ENCODE data around the gene FKBP10. TPM values are rescaled to one million over a fixed set of nuclear protein-coding genes. Genes with fewer than 3 reads are reported as not detected.
A peak's percentile ranks its signal among the peaks of the same experiment; 100 is the strongest.

FKBP10 gene
- total RNA-seq, 2 donors from 2014 or later: 10.3 to 12.8 TPM

DNA sequence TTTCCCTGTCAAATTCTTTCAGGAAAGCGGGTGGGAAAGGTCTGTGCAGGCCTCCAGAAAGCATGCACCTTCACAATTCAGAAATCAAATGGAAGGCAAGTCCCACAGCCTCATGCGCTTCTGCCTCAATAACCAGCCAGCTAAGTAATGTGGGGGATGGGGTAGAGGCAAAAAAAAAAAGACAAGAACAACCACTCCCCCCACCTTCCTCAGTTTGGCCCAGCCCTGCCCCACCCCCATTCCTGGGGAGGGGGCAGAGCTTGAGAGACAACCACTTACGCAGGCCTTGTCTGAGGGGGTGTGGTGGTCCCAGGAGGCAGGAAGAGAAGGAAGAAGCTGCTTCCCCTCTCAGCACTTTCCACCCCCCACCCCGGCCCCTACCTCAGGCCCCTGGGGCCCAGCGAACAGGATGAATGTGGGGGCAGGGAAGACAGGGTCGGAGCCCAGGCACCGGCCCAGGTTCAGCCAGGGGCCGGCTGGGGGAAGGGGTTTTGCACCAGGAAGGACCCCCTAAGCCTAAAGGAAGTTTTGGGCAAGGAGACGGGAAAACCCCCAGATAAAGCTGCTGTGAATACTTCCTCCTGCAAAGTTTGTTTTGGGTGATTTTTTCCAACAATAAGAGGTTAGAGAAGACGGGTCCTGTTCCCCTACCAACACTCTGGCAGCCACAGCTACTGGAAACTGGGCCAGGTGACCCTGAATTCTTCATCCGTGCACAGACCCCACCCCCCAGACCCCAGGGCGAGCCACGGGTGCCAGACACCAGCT is 27.5 kb upstream of the FKBP10 start:
- peak overlapping the region; percentile 92 for H3K27ac ChIP-seq
- peaks cover 3% of the 10 kb centered on the region for H3K4me1 ChIP-seq
- peak overlapping the region; percentile 92 to 93 for H3K9ac ChIP-seq (ENCODE audit: low read depth in 2 of 2, low read length in 2 of 2)
- H3K36me3 ChIP-seq: no peaks in the 10 kb centered on the region
- H3K9me3 ChIP-seq: no peaks in the 10 kb centered on the region
- intact Hi-C loops (cut with DNase I): no loop called here
- TF ChIP-seq, protein P1, sequence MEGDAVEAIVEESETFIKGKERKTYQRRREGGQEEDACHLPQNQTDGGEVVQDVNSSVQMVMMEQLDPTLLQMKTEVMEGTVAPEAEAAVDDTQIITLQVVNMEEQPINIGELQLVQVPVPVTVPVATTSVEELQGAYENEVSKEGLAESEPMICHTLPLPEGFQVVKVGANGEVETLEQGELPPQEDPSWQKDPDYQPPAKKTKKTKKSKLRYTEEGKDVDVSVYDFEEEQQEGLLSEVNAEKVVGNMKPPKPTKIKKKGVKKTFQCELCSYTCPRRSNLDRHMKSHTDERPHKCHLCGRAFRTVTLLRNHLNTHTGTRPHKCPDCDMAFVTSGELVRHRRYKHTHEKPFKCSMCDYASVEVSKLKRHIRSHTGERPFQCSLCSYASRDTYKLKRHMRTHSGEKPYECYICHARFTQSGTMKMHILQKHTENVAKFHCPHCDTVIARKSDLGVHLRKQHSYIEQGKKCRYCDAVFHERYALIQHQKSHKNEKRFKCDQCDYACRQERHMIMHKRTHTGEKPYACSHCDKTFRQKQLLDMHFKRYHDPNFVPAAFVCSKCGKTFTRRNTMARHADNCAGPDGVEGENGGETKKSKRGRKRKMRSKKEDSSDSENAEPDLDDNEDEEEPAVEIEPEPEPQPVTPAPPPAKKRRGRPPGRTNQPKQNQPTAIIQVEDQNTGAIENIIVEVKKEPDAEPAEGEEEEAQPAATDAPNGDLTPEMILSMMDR (IDR thresholded peaks at IDR 0.05): no peak
- DNase-seq: peak; percentile 45
- no peaks in the 10 kb centered on the region for H3K27me3 ChIP-seq
- H3K4me3 ChIP-seq: peak overlapping the region; percentile 70

DNA sequence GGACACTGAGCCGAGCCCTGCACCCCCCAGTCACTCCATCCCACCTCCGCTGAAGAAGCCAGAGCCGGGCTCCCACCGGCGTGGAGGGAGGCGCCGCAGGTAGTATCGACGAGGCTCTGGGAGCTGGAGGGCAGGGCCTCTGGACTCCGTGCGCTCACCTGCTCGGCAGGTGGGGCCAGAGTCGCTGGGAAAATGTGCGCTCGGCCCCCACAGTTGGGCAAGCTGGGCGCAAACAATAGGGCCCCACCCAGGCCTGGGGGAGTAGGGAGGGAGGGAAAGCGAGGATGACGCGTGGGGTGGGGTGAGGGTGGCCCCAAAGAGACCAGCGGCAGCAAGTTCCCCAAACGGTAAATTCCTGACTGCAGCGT is 27.0 kb upstream of the FKBP10 start:
- TF ChIP-seq, protein P1 (IDR thresholded peaks at IDR 0.05): no peak
- Histone ChIP-seq H3K9me3 (no peaks in the 10 kb centered on the region), H3K27ac (peak overlapping the region; percentile 92), H3K36me3 (no peaks in the 10 kb centered on the region), H3K4me1 (peaks cover 3% of the 10 kb centered on the region), H3K27me3 (no peaks in the 10 kb centered on the region), H3K4me3 (peak overlapping the region; percentile 70), H3K9ac (ENCODE audit: low read depth in 2 of 2, low read length in 2 of 2) (peak overlapping the region; percentile 92 to 93)
- intact Hi-C loops (cut with DNase I): no loop called here
- peak; percentile 91 for DNase-seq

DNA sequence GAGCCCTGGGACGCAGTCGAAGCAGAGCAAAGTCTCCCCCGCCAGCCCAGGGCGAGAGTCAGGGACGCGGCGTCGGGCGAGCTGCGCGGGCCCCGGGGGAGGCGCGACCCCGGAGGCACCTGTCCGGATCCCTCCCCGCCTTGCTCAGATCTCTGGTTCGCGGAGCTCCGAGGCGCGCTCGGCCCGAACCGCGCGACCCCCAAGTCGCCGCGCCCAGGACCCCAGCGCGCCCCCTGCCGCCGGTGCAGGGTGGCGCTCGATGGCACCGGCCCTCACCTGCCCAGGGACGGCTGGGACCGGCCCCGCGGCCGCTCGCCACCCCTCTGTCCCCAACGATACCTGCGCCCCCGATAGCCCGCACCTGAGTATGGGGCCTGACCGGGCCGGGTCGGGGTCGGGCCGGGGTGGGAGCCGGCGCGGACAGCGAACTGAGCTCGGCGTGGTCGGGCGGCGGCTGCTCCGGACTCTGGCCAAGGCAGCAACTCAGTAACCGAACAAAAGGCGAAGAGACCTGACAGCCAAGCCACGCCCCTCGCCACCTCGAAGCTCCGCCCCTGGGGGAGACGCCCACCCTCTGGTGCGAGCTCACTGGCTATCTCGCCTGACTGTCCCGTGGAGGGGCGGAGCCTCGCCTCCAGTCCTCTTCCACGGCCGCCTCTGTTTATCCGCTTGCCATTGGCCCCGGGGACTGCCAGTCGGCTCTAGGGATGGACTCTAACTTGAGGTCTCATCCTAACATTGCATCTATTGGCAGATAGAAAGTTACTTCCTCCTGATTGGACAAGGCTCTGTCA is 26.4 kb upstream of the FKBP10 start, which contains the start of gene JUP:
Gene JUP (minus strand): TSS at position 485 of the 794 bp plus-strand sequence. CDS start 14,857 bp downstream, outside the sequence.
- Histone ChIP-seq H3K9me3 (no peaks in the 10 kb centered on the region), H3K36me3 (no peaks in the 10 kb centered on the region), H3K4me3 (peak within 1 kb of the TSS; percentile 70), H3K27ac (peak within 1 kb of the TSS; percentile 92), H3K4me1 (peaks cover 3% of the 10 kb centered on the region), H3K9ac (ENCODE audit: low read depth in 2 of 2, low read length in 2 of 2) (peak within 1 kb of the TSS; percentile 92 to 93), H3K27me3 (no peaks in the 10 kb centered on the region)
- peak; percentile 100 for DNase-seq
- TF ChIP-seq, protein P1 (IDR thresholded peaks at IDR 0.05): peak; percentile 63
- intact Hi-C loops (cut with DNase I): no loop called here

DNA sequence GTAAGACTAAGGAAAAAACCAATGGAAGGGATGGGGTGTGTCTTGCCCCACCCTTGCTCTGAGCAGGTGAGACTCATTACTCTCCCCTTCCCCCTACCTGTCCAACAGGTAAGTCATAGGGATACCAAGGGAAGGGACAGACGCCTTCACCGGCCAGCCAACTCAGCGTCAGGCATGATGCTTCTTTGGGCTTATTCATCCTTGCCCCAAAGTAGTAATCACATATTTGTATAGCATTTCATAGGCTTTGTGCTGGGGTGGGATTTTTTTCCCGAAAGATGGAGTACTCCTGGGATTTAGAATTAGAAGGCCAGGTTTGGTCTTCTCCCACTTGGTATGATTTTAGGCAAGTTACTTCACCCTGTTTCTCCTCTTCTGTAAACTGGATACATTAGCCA is 25.8 kb upstream of the FKBP10 start:
- Histone ChIP-seq H3K27me3 (no peaks in the 10 kb centered on the region), H3K4me1 (peaks cover 6% of the 10 kb centered on the region), H3K9ac (ENCODE audit: low read depth in 2 of 2, low read length in 2 of 2) (peak overlapping the region in 1 of 2 donors; percentile 92), H3K36me3 (no peaks in the 10 kb centered on the region), H3K4me3 (no peak overlapping the region), H3K27ac (peak overlapping the region; percentile 65), H3K9me3 (no peaks in the 10 kb centered on the region)
- intact Hi-C loops (cut with DNase I): no loop called here
- TF ChIP-seq, protein P1 (IDR thresholded peaks at IDR 0.05): no peak
- no peak for DNase-seq

DNA sequence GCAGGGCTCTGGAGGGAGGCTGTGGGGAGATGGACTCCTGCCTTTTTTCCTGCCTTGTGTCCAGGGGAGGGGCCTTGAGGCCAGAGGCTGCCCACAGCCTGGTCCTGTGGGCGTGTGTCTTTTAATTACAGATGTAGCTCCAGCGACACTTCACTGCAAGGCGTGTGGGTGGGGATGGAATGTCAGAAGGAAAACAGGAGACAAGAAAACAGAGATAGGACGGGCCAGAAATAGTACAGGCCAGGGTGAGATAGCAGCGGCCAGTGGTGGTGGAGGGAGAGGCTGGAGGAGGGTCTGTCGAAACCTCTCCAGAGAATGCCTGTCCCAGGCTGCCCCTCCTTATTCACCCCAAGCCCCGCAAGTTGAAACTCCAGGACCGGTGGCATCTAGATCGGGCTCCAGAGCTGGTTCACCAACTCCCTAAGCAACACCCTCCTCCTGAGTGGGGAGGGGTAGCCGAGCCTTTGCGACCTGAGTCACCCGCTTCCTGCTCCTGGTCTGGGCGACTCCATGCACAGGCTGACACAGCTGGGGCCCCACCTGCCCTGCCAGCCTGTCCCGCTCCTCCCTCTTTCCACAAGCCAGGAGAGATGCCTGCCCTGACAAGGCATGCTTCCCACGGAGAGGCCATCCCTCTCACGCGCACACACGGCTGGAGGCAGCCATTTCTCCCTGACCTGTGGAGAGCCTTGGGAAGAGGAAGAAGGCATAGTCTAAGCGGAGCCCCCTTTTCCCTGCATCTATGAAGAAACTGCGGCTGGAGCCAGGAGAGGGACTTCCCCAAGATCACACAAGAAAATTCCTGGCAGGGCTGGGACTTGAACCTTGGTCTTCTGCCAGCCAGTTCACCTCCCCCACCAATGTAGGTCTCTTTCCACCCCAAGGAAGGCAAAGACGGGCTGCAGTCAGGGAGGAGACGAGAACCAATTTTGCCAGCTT is 19.7 kb upstream of the FKBP10 start:
- peaks cover 16% of the 10 kb centered on the region for H3K4me1 ChIP-seq
- peak overlapping the region; percentile 41 to 82 for H3K9ac ChIP-seq (ENCODE audit: low read depth in 2 of 2, low read length in 2 of 2)
- no peaks in the 10 kb centered on the region for H3K27me3 ChIP-seq
- peak; percentile 86 for DNase-seq
- TF ChIP-seq, protein P1 (IDR thresholded peaks at IDR 0.05): no peak
- intact Hi-C loops (cut with DNase I): no loop called here
- no peaks in the 10 kb centered on the region for H3K9me3 ChIP-seq
- no peak overlapping the region for H3K4me3 ChIP-seq
- peak overlapping the region; percentile 79 for H3K27ac ChIP-seq
- no peaks in the 10 kb centered on the region for H3K36me3 ChIP-seq
